Sciatic nerve (tissue), 2 donors: ENCODE data around the gene AHCYL1. TPM values are rescaled to one million over a fixed set of nuclear protein-coding genes. Genes with fewer than 3 reads are reported as not detected.
"Not testable (repeated sequence)": the region's sequence is repeated elsewhere in the genome, so short reads cannot be mapped to it uniquely, and the experiment has no call there.

Source experiments
- ATAC-seq: fragments of 200-7000 bp; cut with Tn5 transposase; one replicate; pipeline ENCODE4 v1.9.1; 2020; ENCODE audit warnings: mild to moderate bottlenecking, moderate library complexity
- DNase-seq: peaks from one replicate; pipeline ENCODE4 v3.0.0-alpha.2; 2020; ENCODE audit warnings: low spot score
- intact Hi-C: fragments of 100-400 bp; cut with DNase I; formaldehyde crosslinking; loops from one replicate; pipeline ENCODE4 v1.14.2; 2022
- total RNA-seq: library from RNA; stranded (reverse); fragmentation: NEBNext Ultra II Directional; extraction: Animal tissue kit (Norgen Biotek cat#: 25700); gene quantifications from one replicate; pipeline ENCODE4 v1.2.1, GENCODE V29; 2021
- donor health status: DM: no; HTN: no; CAD: no.
- donor health status: DM: no; HTN: no; CAD: no.

The AHCYL1 gene
- total RNA-seq, 1 donor from 2014 or later = 71.3 TPM

DNA sequence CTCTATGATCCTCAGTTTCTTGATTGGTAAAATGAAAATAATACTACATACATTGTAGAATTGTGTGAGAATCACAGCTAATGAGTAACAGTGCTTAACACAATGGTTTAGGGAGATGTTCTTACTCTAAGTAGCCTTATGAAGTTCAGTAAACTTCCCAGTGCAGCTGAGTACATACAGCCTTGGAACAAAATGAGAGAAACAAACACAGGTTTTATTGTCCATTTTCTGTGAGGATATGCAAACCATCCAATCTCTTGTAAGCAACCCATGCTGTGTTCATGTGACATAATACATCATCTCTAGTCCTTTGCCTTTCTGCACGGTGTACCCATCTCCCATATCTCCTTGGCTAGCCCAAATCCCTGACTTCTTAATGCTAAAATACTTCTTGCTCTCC lies 35.2 kb downstream of the AHCYL1 start:
- ATAC-seq = no peak
- intact Hi-C loops = no loop called here

DNA sequence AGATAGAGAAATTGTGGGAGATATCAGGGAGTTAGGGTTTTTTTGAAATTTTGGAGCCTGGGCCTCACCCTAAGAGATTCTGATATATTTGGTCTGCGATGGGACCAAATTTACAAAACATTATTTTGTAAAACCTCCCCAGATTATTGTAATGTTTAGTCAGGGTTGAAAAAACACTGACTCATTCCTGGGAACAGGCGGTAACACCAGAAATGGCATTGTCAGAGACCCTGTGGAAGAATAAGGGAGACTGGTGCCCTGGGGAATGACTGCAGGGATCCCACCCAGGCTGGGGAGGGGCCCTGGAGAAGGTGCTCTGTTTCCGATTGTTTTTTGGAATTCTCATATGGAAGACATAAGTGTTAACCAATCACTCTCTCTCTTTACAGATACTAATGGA lies 36.7 kb downstream of the AHCYL1 start:
- intact Hi-C loops = no loop called here
- ATAC-seq (no peak), DNase-seq (no peak)

More for the DNA sequence above, 35.2 kb downstream of the AHCYL1 start:
- no peak for DNase-seq

DNA sequence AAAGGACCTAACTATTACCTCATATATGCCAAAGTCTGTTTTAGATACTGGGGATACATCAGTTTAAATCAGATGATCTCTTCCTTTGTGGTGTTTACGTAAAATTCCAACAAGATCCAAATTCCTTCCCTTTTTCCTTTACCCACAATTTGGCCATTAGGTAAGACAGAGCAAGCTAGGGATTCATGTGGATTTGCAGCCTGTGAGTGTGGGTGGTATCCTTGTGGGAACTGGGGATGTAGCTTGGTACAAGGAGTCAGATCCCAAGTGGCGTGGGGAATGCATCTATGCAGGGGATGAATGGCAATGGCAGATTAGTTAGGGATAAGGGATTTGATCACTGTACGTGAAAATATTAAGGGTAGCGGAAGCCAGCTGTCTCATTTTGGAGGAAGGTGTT lies 40.0 kb downstream of the AHCYL1 start:
- ATAC-seq = no peak

DNA sequence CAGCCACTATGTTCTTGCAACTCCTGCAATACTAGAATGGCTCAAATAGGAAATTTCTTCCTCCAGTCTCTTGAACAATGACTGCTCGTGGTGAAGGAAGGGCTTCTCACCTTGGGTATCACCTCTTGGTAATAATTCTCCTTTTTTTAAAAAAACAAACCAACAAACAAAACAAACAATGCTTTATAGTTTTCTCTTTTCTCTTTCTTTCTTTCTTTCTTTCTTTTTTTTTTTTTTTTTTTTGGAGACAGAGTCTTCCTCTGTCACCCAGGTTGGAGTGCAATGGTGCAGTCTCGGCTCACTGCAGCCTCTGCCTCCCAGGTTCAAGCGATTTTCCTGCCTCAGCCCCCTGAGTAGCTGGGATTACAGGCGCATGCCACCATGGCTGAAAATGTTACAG lies 46.1 kb downstream of the AHCYL1 start:
- DNase-seq = not testable (repeated sequence)

More for the DNA sequence above, 40.0 kb downstream of the AHCYL1 start:
- no peak for DNase-seq
- intact Hi-C loops = no loop called here

DNA sequence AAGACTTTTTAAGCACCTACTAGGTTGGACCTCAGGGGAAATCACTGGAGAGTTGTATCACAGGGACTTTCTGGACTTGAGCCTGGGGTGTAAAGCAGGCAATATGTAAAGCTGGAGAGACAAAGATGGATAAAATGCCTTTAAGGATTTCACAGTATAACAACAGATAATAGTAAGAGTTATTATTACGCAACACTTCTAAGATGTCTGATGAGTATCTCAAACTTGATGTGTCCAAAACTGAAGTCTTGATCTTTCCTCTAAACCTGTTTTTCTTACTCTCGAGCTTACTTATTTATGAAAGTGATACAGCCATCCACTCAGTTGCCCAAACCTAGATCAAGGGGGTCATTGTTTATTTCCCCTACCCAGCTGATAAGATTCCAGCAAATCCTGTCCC lies 47.8 kb downstream of the AHCYL1 start:
- DNase-seq (no peak), ATAC-seq (no peak)
- intact Hi-C loops = no loop called here

More for the DNA sequence above, 46.1 kb downstream of the AHCYL1 start:
- intact Hi-C loops, ATAC-seq: not testable (repeated sequence)

DNA sequence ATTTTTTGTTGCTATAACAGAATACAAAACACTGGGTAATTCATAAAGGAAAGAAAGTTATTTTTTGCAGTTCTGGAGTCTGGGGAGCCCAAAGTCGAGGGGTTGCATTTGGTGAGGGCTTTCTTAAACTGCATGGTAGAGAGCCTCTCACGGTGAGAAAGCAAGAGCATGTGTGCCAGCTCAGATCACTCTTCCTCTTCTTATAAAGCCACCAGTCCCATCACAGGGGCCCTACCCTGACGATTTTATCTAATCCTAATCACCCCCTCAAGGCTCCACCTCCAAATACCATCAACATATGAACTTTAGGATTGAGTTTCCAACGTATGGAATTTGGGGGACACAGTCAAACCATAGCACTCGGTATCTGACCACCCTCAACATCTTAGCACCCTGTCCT lies 48.9 kb downstream of the AHCYL1 start:
- intact Hi-C loops = no loop called here
- ATAC-seq (no peak), DNase-seq (no peak)

DNA sequence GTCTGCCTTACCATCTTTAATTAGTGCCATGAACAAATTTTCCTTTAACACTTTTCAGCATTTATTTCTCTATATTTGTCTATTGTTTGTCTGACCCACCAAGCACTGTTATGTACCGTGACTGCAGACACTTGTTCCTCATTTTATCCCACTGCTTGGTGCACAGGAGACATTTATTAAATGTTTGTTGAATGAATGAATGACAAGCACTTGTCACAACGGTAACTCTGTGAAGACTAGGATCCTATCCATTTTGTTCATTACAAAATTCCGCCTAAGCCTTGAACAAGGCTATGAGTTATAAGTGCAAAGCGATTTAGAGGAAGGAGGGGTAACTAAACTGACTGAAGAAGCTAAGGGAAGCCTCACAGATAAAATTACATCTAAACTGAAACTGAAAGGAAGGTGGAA lies 49.5 kb downstream of the AHCYL1 start:
- DNase-seq (no peak), ATAC-seq (no peak)
- intact Hi-C loops = no loop called here

DNA sequence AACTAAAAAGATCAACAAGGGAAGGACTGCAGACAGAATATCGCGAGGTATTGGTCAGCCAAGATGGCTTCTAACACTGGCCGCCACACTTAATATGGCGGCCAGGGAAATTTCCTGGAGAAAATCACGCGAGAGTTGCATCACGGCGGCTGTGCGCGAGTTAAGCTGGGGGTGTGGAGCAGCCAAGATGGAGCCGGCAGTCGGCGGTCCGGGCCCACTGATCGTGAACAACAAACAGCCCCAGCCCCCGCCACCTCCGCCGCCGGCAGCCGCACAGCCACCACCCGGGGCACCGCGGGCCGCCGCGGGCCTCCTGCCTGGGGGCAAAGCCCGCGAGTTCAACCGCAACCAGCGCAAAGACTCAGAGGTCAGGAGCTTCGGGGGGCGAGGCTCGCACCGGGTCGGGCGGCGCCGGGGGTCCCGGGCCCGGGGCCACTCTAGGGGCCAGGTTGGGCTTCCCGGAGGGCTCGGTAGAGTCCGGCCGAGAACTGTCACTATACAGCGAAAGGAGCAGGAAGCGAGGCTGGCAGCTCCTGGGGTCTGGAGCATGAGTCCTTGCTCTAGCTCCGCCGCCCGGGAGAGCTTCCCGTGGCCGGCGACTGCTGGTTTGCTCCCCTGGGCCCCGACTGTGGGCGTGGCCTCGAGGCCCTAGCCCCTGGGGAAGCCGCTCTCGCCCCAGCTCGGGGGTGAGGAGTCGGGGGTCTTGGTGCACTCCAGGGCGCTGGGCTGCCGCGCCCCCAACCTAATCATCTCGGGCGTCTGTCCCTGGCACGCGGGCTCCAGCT lies 50.1 kb downstream of the AHCYL1 start, which contains the start of gene STRIP1:
Gene STRIP1, plus strand, starts transcription at position 174 of the 785 bp plus-strand sequence. Its CDS starts 14 bp downstream, at position 188.
- intact Hi-C loops = no loop called here
- ATAC-seq = peak; percentile 98
- peak; percentile 97 for DNase-seq

DNA sequence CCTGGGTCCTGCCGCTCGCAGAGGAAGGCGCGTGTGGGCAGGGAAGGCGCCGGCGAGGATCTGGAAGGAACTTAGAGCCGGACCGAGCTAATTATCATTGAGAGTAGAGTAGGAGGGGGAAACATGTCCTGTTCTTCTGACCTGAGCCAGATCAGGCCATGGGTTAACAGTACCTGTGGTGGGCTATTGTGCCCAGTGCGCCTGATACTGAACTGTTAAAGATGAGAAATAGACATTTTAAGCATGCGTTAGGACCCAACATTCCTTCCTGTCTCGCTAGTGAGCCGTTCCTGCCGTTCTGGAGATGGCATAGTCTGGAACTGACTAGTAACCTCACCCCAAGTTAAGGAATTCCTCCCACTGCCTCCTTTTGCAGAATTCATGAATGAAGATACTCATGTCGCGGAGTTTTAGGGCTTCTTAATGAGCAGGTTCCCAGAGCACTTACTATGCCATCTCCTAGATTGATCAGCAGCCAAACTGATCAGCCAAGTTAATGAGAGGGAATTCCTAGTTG lies 50.7 kb downstream of the AHCYL1 start:
- DNase-seq (no peak), ATAC-seq (no peak)
- intact Hi-C loops = no loop called here

DNA sequence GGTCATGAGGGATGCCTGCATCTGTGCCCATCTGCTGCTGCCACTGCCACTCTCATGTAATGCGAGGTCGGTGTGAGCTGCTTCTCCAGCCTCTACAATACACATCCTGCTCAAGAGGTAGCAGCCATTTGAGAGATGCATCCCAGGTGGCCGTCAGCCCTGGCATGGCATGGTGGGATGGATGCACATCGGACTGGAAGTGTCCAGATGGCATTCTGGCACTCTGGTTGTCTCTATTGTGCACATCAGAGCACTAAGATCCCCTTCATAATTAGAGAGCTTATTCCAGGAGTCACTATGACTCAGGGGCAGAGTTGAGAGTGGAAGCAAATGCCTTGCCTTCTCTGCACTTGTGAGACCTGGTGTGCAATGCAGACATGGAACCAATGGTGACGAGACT lies 53.7 kb downstream of the AHCYL1 start:
- ATAC-seq (no peak), DNase-seq (no peak)
- intact Hi-C loops = no loop called here

DNA sequence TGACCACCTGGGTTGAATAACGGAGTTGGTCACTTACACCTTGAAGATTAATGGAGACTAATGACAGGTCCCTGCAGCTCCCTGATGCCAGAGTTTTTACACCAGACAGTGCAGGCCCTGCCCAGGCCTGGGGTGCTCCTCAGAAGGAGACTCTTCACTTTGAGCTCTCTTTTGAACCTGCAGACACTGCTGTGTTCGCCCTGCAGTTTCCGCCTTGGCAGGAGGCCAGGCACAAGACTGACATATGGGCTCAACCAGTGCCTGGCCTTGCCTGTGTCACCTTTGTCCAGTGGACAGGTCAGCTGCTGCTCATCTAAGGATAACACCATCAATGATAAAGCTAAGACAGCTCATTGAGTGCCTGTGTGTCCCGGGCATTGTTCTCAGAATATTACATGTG lies 55.1 kb downstream of the AHCYL1 start:
- DNase-seq (no peak), ATAC-seq (no peak)
- intact Hi-C loops = no loop called here

DNA sequence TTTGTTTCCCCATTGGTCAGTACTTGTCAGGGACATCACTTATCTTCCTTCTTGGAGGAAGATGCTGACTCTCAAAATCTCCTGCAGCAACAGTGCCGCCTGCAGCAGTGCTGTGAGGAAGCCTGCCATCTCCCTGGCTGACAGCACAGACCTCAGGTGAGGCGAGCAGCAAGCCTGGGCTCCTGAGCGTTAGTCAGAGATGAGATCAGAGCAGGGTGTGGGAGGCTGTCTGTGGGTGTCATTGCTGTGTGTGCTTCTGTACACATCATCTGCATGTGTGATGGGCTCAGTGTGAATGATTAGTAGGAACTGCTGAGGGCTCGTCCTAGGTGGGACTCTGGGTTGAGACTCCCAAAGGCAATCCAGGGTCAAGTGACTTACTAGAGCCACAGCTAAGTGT lies 56.0 kb downstream of the AHCYL1 start:
- ATAC-seq (no peak), DNase-seq (no peak)
- intact Hi-C loops = no loop called here

DNA sequence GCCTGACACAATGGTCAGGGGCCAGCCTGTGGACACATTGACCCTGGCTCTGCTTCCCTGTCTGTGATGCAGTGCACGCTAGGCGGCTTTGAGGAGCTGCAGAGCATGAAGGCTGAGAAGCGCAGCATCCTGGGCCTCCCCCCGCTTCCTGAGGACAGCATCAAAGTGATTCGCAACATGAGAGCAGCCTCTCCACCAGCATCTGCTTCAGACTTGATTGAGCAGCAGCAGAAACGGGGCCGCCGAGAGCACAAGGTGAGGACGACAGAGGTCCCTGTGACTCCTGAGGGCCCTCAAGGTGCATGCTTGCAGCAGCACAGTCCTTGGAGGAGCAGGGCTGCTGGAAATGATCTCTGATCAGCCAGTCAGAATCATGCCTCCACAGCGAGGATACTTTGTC lies 58.5 kb downstream of the AHCYL1 start:
- ATAC-seq (no peak), DNase-seq (no peak)
- intact Hi-C loops = no loop called here

DNA sequence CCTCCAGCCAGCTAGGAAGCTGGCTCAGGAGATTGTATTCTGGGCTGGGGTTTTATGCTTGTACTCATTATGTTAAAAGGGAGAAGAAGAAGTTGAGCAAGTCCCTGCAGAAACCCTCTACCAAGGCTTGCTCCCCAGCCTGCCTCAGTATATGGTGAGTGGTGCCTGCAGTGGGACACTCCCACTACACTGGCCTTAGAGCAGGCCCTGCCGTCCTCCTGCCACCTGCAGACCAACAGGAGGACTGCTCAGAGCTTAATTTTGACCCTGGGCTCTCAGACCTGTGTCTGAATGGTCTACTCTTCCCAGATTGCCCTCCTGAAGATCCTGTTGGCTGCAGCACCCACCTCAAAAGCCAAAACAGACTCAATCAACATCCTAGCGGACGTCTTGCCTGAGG lies 62.9 kb downstream of the AHCYL1 start:
- intact Hi-C loops = no loop called here
- DNase-seq (no peak), ATAC-seq (no peak)

DNA sequence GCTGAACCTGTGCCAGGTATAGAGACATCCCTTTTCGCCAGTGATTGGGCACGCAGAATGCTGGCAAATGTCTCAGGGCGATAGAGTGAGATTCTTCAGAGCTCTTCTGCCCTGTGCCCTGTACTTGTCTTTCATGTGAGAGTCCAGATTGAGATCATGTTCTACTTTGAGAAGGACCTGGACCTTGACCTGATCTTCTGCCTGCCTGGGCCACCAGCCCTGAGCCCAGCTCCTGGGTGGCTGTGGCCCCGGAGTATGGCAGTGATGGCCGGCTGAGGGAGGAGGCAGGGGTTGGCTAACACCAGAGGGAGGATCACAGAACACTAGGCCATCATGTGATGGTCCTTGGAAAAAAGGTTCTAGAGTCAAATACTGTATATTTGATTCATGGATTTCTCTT lies 63.7 kb downstream of the AHCYL1 start:
- intact Hi-C loops = no loop called here
- DNase-seq (no peak), ATAC-seq (no peak)

DNA sequence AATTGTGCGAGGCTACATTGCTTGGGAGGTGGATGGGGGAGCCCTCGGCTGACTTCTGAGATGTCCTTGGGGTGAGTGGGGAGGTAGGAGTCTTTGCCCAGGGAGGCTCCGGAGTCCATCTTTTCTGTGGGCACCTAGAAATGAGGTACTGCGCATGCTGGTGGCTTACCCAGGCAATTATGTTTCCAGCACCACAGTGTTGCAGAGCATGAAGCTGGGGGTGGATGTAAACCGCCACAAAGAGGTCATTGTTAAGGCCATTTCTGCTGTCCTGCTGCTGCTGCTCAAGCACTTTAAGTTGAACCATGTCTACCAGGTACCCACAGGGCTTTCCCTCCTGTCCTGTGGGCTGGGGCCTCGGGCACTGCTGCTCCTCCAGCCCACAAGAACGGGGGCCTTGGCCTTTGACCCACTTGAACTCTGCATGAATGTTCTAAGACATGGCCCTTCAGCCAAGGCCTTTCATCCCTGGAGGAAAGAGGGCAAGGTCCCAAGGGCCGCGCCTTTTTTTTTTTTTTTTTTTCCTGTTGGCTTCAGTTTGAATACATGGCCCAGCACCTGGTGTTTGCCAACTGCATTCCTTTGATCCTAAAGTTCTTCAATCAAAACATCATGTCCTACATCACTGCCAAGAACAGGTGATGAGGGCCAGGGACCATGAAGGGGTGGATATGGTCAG lies 64.5 kb downstream of the AHCYL1 start:
- ATAC-seq (peak; percentile 8), DNase-seq (no peak)
- intact Hi-C loops = no loop called here

DNA sequence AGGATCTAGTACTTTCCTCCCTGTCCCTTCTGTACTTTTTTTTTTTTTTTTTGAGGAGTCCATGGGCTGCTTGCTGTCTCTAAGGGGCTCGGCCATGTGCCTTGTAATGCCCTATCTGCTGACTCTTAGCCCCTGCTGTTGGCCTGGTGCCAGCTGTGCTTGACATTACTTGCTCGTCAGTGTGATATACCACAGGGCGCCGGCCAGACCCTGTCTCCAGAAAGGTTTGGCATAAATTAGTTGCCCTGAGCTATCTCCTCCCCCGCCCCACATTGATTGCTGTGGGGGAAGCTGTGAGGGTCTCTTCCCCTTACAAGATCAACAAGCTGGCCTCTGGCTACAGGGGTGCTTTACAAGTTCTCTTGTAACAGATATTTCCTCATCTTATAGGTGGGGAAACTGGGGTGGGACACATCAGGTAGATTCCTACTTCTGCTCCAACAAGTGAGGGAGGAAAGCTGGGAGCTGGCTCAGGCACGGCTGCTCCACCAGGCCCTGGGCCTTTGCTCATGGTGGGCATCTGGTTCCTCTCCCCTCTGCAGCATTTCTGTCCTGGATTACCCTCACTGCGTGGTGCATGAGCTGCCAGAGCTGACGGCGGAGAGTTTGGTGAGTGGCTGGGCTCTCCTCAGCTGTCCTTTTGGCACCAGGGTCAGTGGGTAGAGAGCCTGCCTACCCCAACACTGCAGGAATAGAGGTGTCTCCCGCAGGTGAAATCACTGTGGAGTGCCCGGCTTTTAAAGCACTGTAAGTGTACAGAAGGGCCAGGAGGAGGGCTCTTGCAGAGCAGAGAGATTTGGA lies 65.4 kb downstream of the AHCYL1 start:
- intact Hi-C loops = loop anchor here (5.0 kb wide), 1 partner anchor 52 kb away; no protein-coding TSS in a partner anchor
- DNase-seq = peak; percentile 69
- no peak for ATAC-seq

DNA sequence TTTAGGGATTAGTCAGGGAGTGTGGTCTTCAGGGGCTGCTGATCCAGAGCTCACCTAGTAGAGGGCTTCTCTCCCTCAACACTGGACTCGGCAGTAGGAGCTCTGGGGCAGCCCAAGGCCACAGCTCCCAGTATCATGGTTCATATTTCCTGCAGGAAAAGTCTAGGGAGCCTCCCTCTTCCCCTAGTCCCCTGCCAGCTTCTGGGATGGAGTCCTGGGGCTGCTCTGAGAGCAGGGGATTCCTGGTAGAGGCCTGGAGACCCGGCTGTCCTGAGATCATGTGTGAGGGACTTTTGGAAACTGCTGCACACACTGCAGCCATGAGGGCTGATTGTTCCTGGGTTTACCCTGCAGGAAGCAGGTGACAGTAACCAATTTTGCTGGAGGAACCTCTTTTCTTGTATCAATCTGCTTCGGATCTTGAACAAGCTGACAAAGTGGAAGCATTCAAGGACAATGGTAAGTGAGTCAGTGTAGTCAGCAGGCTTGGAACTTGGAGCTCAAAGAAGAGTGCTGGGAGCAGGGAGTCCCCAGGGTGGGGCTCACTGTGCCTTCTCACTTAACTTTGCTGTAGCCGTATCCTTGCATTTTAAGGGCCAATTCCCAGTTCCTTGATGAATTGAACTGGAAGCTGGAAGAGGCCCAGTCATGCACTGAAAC lies 66.2 kb downstream of the AHCYL1 start:
- ATAC-seq = no peak

DNA sequence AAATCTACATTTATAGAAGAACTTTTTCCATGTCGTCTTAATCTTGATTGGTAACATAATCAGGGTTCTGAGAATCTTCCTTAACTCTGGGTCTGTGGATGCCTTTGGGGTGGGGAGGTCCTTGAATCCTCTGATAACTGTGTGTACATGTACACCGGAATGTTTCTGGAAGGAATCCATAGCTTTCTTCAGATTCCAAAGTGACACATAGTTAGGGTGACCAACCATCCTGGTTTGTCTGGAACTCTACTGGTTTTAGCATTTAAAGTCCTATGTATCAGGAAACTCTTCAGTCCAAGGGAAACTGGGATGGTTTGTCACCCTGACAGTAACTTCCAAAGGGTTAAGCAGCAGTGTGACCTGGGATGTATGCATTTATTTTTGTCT lies 66.7 kb downstream of the AHCYL1 start:
- ATAC-seq (no peak), DNase-seq (no peak)
- intact Hi-C loops = loop anchor here (5.0 kb wide), 1 partner anchor 51 kb away; no protein-coding TSS in a partner anchor

More for the DNA sequence above, 66.2 kb downstream of the AHCYL1 start:
- DNase-seq = no peak
- intact Hi-C loops = loop anchor here (5.0 kb wide), 1 partner anchor 52 kb away; no protein-coding TSS in a partner anchor
